K562 (cell line): ENCODE measurements around the gene TMEM14C. TPM values are rescaled to one million over a fixed set of nuclear protein-coding genes. Genes with fewer than 3 reads are reported as not detected.

Experiments used
- ARID1B ChIP-seq: fragments of 450-650 bp; IDR thresholded peaks from 2 replicates; pipeline ENCODE4 v1.6.1; 2016; ENCODE audit warnings: antibody characterized with exemption, mild to moderate bottlenecking, inconsistent platforms
- ATF6 ChIP-seq: sonication (generic); formaldehyde crosslinking; IDR thresholded peaks from 2 replicates; pipeline ENCODE4 v1.4.0; 2020; ENCODE audit warnings: mild to moderate bottlenecking, missing genetic modification reagents
- CREBBP ChIP-seq: IDR thresholded peaks from one replicate; pipeline ENCODE4 v1.6.1; 2012; ENCODE audit warnings: low read depth, mild to moderate bottlenecking, control low read depth, inconsistent platforms, low read length
- CTCF ChIP-seq, 3 experiments: IDR thresholded peaks in 2 of 3; conservative IDR thresholded peaks in 1 of 3; 2 replicates each; pipeline ENCODE4 v1.5.1; 2011 to 2012; ENCODE audit warnings: low read length in 3 of 3, mild to moderate bottlenecking in 3 of 3, control low read depth in 2 of 3, improper control_type of control experiment in 1 of 3, inconsistent platforms in 1 of 3, low read depth in 1 of 3, mixed read lengths in 1 of 3, moderate library complexity in 1 of 3; ENCODE audit not compliant: insufficient read depth in 2 of 3
- DNMT1 ChIP-seq: fragments of 450-650 bp; IDR thresholded peaks from 2 replicates; pipeline ENCODE4 v1.6.1; 2016; ENCODE audit warnings: antibody characterized with exemption, mild to moderate bottlenecking
- HDAC1 ChIP-seq, 2 experiments: fragments of 450-650 bp; IDR thresholded peaks; 2 replicates each; pipeline ENCODE4 v1.6.1; 2016 to 2017; ENCODE audit warnings: inconsistent platforms in 1 of 2, mild to moderate bottlenecking in 1 of 2, moderate library complexity in 1 of 2
- IRF2 ChIP-seq: sonication (generic); formaldehyde crosslinking; IDR thresholded peaks from 2 replicates; pipeline ENCODE4 v1.8.1; 2022; ENCODE audit warnings: mild to moderate bottlenecking, missing genetic modification reagents
- JUNB ChIP-seq: fragments of 450-650 bp; formaldehyde crosslinking; conservative IDR thresholded peaks from 2 replicates; pipeline ENCODE4 v1.4.0; 2020; ENCODE audit warnings: mild to moderate bottlenecking
- KAT8 ChIP-seq: fragments of 450-650 bp; IDR thresholded peaks from 2 replicates; pipeline ENCODE4 v1.6.1; 2016; ENCODE audit warnings: low read depth, mild to moderate bottlenecking
- KHSRP ChIP-seq: fragments of 450-650 bp; IDR thresholded peaks from 2 replicates; pipeline ENCODE4 v1.6.1; 2017
- LEF1 ChIP-seq: fragments of 450-650 bp; IDR thresholded peaks from 2 replicates; pipeline ENCODE4 v1.6.1; 2016; ENCODE audit warnings: mild to moderate bottlenecking
- MEF2D ChIP-seq: conservative IDR thresholded peaks from 2 replicates; pipeline ENCODE4 v1.6.1; 2016; ENCODE audit warnings: low read depth, missing genetic modification characterization, missing compliant biosample characterization
- MTA1 ChIP-seq: fragments of 450-650 bp; IDR thresholded peaks from 2 replicates; pipeline ENCODE4 v1.6.1; 2017; ENCODE audit warnings: borderline replicate concordance
- NELFE ChIP-seq: IDR thresholded peaks from 2 replicates; pipeline ENCODE4 v1.6.1; 2011; ENCODE audit warnings: mild to moderate bottlenecking; ENCODE audit not compliant: insufficient read depth, insufficient read length
- NFE2L1 ChIP-seq: fragments of 450-650 bp; IDR thresholded peaks from 2 replicates; pipeline ENCODE4 v1.6.1; 2016; ENCODE audit warnings: missing genetic modification characterization, low read depth, mild to moderate bottlenecking, missing compliant biosample characterization, moderate library complexity, borderline replicate concordance
- NR1H2 ChIP-seq: sonication (generic); formaldehyde crosslinking; IDR thresholded peaks from 2 replicates; pipeline ENCODE4 v1.4.0; 2020; ENCODE audit warnings: mild to moderate bottlenecking, missing genetic modification reagents
- NR2C1 ChIP-seq, 2 experiments: fragments of 450-650 bp; IDR thresholded peaks; 2 replicates each; pipeline ENCODE4 v1.6.1; 2017; ENCODE audit warnings: mild to moderate bottlenecking in 2 of 2, antibody characterized with exemption in 1 of 2, inconsistent platforms in 1 of 2, missing compliant biosample characterization in 1 of 2, missing genetic modification characterization in 1 of 2
- POLR2AphosphoS5 ChIP-seq: IDR thresholded peaks from 2 replicates; pipeline ENCODE4 v1.6.1; 2011; ENCODE audit warnings: mild to moderate bottlenecking, low read depth, low read length, moderate library complexity; ENCODE audit not compliant: control insufficient read depth, insufficient read depth
- PRPF4 ChIP-seq: fragments of 200-400 bp; formaldehyde crosslinking; IDR thresholded peaks from one replicate; pipeline ENCODE4 v1.6.1; 2017; ENCODE audit warnings: low read length, low read depth, mild to moderate bottlenecking; ENCODE audit not compliant: insufficient read depth, poor library complexity, severe bottlenecking
- RBM14 ChIP-seq: fragments of 200-400 bp; formaldehyde crosslinking; IDR thresholded peaks from 2 replicates; pipeline ENCODE4 v1.6.1; 2018; ENCODE audit warnings: low read depth, mild to moderate bottlenecking, low read length, moderate library complexity, borderline replicate concordance; ENCODE audit not compliant: insufficient read depth
- RUNX1 ChIP-seq: sonication (generic); IDR thresholded peaks from 2 replicates; pipeline ENCODE4 v1.6.1; 2016; ENCODE audit warnings: antibody characterized with exemption, low read depth
- SIN3B ChIP-seq: fragments of 450-650 bp; IDR thresholded peaks from 2 replicates; pipeline ENCODE4 v1.6.1; 2017; ENCODE audit warnings: low read depth, mild to moderate bottlenecking, moderate library complexity
- SUPT5H ChIP-seq: fragments of 450-650 bp; IDR thresholded peaks from 2 replicates; pipeline ENCODE4 v1.6.1; 2016
- TEAD1 ChIP-seq, 2 experiments: fragments of 450-650 bp in 1 of 2; sonication (generic) in 1 of 2; formaldehyde crosslinking; IDR thresholded peaks; 2 replicates each; pipeline versions ENCODE4 v1.4.0 to v1.8.0; 2020 to 2022; ENCODE audit warnings: mild to moderate bottlenecking in 2 of 2, missing genetic modification reagents in 1 of 2
- ZBTB12 ChIP-seq: fragments of 250-450 bp; sonication (Bioruptor Pico); IDR thresholded peaks from 2 replicates; pipeline ENCODE4 v1.4.0; 2020
- ZNF77 ChIP-seq: fragments of 250-450 bp; sonication (Bioruptor Pico); IDR thresholded peaks from 2 replicates; pipeline ENCODE4 v1.5.0; 2020
- ZSCAN29 ChIP-seq: fragments of 450-650 bp; IDR thresholded peaks from 2 replicates; pipeline ENCODE4 v1.6.1; 2017
- polyA plus RNA-seq, 8 experiments: library from polyadenylated mRNA; depleted of rRNA in 4 of 8; stranded (reverse) in 5 of 8; unstranded in 3 of 8; fragments of >200 nt; fragmentation: Nextera tagmentation in 2 of 8; fragmentation: Illumina TruSeq in 1 of 8; extraction: Ambion mirVana in 2 of 8; extraction: Trizol in 1 of 8; gene quantifications; 2 replicates each; pipeline versions ENCODE4 v1.2.1 to v1.2.3, GENCODE V29; 2011 to 2014; ENCODE audit warnings: inconsistent platforms in 1 of 8, missing spikeins in 1 of 8
- total RNA-seq, 7 experiments: library from RNA; depleted of rRNA in 6 of 7; stranded (reverse); fragments of >200 nt in 6 of 7; fragmentation: Illumina TruSeq in 2 of 7; extraction: Trizol in 2 of 7; gene quantifications; 2 replicates each; pipeline versions ENCODE4 v1.2.1 to v1.2.3, GENCODE V29; 2011 to 2021; ENCODE audit warnings: low replicate concordance in 1 of 7

The TMEM14C gene
- total and polyA plus RNA-seq, 9 of the 15 experiments (the other 6 are each of a cell fraction or from before 2014, with no cell fraction given): 151 to 496 (median 263) TPM

DNA sequence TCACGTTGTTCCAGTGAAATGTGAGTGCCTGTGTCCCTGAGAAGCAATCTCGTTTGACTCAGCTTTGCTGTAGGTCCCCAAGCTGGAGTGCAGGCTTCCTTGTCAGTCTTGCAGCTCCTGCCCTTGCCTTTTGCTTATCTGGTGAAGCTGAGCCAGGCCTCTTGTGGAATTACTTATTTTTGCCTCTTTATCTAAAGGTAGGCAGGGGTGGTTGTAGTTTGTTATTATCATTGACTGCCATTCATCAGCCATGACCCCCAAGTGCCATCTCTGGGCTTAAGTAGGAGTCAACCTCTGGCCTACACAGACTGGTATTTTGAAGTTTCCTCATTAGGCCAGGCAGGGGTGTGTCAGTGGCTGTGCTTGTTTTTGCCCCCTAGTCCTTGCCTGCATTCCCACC lies 26.9 kb downstream of the TMEM14C start (continued):
- TF ChIP-seq JUNB (no peak), TEAD1 (CRISPR knock-in tag; IDR thresholded peaks at IDR 0.05) (no peak), LEF1 (peak; percentile 42; the same call in 1 of the 2 replicates), MTA1 (no peak), KAT8 (no peak), ARID1B (peak; percentile 90), DNMT1 (no peak), IRF2 (CRISPR knock-in tag) (no peak), ZNF77 (CRISPR knock-in tag) (no peak), ZSCAN29 (no peak), NR1H2 (no peak), HDAC1 (IDR thresholded peaks at IDR 0.05) (peak in 1 of 2 experiments; percentile 67; a peak in 2 of 4 replicates), ZBTB12 (CRISPR knock-in tag) (no peak), CREBBP (no peak), PRPF4 (no peak), SUPT5H (no peak), ATF6 (CRISPR knock-in tag) (no peak), SIN3B (no peak), NFE2L1 (no peak), POLR2AphosphoS5 (peak; percentile 96), NR2C1 (IDR thresholded peaks at IDR 0.05) (no peak; the same call in 1 of the 2 replicates), NR2C1 (tag; IDR thresholded peaks at IDR 0.05) (peak; percentile 43; the same call in 1 of the 2 replicates), CTCF (IDR thresholded peaks at IDR 0.05 in 2 of 3, conservative IDR thresholded peaks at IDR 0.05 in 1 of 3; ENCODE audit: insufficient read depth in 2 of 3, low read depth in 1 of 3, low read length in 3 of 3) (no peak), NELFE (no peak), KHSRP (no peak; the same call in 1 of the 2 replicates), RBM14 (no peak), RUNX1 (peak; percentile 66; the same call in 1 of the 2 replicates), MEF2D (tag) (no peak)
